ENCODE data around the gene HYI.

DNA sequence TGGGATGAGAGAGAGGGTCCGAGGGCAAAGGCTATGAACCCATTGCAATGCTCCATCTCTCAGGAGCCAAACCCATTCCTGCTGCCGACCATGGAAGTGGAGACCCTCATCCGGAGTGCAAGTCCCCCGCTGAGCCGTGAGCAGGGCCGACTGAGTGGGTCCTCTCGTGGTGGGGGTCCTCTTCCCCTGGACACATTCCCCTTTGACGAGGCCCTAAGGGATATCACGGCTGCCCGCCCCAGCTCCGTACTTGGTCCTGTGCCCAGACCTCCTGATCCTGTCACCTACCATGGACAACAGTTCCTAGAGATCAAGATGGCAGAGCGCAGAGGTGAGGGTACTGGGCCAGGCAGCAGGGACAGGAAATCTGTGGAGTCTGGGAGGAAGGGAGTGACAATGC lies 11.0 kb downstream of the HYI start:
- TF ChIP-seq, protein P1, sequence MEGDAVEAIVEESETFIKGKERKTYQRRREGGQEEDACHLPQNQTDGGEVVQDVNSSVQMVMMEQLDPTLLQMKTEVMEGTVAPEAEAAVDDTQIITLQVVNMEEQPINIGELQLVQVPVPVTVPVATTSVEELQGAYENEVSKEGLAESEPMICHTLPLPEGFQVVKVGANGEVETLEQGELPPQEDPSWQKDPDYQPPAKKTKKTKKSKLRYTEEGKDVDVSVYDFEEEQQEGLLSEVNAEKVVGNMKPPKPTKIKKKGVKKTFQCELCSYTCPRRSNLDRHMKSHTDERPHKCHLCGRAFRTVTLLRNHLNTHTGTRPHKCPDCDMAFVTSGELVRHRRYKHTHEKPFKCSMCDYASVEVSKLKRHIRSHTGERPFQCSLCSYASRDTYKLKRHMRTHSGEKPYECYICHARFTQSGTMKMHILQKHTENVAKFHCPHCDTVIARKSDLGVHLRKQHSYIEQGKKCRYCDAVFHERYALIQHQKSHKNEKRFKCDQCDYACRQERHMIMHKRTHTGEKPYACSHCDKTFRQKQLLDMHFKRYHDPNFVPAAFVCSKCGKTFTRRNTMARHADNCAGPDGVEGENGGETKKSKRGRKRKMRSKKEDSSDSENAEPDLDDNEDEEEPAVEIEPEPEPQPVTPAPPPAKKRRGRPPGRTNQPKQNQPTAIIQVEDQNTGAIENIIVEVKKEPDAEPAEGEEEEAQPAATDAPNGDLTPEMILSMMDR (conservative IDR thresholded peaks at IDR 0.05): no peak
- TF ChIP-seq ZFX (IDR thresholded peaks at IDR 0.05): no peak
